ENCODE measurements around the gene THBS4.

Gene THBS4

DNA sequence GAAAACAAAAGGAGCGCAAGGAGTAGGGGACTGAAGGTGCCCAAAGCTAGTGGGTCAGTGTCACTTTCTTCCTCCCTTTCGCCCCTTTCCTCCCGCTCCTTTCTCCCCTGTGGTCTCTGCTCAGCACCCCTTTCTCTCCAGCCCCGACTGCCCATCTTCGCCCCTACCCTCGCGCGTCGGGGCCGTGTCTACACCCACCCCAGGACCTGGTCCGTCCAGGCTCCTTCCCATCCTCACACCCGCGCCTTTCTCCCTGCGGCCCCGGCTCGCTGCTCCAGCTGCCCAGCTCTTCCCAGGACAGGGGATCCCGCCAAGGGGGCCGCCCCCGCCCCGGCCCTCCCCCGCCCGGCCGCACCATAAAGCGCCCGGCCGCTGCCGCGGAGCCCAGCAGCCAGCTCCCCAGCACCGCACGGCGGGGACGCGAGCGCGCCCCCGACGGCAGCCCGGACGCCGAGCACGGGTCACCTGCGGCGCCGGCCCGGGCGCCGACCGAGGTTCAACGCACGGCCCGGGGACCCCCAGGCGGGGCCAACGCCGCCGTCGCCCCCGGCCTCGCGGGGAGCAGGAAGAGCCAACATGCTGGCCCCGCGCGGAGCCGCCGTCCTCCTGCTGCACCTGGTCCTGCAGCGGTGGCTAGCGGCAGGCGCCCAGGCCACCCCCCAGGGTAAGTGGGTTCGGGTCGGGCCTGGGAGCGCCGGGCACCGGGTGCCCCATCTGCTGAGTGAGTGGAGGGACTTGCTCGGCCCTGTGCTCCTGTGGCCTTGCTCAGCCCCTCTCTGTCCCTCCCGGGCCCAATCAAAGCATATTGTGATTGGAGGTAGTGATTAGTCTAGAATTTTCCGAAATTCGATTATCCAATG is at the start of gene THBS4:
Gene THBS4, plus strand, starts transcription at position 387 of the 860 bp plus-strand sequence. Its CDS starts 190 bp downstream, at position 577.
- no peak for DNase-seq

DNA sequence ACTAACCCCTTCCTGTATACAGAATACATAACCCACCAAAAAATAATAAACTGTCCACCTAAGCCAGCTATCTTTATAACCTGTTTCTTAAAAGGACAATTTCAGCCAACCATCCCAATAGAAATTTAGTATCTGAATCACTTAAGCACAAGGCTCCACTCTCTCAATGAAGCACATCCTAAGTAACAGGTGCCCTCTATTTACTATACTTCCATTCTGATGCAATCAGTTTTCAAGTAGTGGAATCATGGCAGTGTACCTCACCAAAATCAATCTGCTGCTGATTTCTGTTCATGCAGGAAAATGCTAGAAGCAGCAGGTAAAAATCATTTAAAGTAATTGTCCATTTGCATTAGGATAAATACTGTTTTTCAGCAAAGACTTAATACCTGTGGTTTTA is 48.9 kb upstream of the THBS4 start:
- DNase-seq: no peak

DNA sequence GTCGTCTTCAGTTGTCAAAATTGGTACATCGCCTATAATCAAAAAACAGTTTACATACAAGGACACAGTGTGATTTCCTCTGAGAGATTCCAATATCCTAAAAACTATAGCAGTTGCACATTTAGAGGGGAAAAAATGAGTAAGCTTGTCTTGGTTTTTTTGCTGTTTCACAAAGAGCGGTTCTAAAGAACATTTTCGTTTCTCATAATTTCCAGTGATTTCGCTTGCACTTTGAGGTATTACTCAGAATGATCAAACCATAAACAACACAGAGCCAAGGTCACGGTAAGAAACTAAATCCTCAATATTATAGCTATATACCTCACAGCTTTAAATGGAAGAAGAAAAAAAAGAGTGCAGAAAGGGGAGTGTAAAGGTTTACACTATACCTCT is 44.9 kb upstream of the THBS4 start:
- peak in 1 of 2 donors; percentile 11 for DNase-seq

- DNase-seq: peak; percentile 87
Observed at GRCh38 chr5:79990598-79991507, 44.3 kb upstream of the THBS4 start, which contains the start of gene MTX3. TSS of gene MTX3 (minus strand) at chr5:79991262. CDS start at chr5:79991238, 24 bp downstream.

- DNase-seq: no peak
Observed at GRCh38 chr5:79992891-79993657, 42.1 kb upstream of the THBS4 start.

DNA sequence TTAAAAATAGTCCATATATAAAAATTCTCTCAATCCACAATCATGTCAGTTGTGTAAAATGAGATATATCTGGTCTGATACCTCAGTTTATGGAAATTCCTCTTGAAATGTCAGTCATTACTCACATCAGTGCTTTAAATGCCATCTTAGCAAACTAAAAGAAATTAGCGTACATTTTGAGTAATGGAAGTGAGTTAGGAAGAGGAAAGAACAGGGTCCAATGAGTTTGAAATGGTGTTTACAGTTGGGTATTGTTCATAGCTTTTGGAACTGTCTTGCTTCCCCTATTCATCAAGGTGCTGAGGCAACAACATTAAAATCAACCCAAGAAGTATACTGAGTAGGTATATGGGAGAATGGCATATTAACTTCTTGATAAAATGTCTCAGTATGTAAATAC is 35.4 kb upstream of the THBS4 start:
- no peak for DNase-seq

DNA sequence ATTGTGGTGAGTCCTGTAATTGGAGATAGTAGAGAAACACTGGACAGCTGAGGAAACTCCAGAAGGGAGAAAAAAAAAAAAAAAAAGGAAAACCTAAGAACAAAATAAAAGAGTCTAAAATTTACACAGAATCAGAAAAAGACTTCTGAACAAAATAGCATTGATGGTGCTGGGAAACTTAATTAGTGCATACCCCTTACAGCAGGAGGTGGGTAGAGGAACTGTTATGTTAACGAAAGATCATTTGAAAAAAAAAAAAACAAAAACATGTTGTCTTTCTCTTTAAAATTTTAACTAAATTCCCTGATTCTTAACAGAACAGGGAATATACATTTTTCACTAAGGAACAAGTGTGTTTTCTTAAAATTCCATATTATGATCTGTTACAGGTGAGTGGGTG is 32.5 kb upstream of the THBS4 start:
- no peak for DNase-seq

DNA sequence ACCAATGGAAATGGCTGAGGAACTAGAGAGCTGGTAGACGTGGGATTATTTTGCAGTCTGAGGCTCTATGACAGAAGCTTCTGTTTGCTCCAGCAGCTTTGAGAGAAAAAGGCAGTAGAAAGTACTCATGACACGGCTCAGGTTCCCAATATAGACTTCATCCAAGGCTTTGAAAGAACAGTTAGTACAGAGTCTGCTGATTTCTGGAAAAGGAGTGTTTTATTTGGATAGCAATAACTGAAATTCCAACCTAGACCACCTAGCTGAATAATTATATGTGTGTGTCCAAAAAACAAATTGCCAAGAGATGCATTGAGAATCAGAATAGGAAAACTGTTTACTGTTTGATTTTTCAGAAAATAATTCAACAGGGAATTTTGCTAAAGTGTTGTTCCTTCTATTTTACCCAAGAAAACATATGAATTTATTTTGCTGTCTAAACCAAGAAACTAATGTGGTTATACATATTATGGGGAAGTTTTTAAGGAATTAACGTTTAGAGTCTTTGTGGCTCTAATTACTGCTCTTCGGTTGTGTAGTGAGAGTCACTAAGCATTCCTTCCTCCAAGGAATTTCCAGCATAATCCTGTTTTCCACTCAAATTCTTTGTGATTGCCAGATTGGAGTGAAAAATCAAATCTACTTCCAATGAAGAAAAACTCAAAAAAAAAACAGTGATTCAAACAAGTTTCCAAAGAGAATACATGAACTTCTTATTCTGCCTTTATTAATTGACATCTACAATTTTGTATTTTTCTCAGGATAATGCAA is 26.0 kb upstream of the THBS4 start:
- DNase-seq: no peak

GRCh38 chr5:80010754-80011392 is 24.3 kb upstream of the THBS4 start:
- DNase-seq: no peak

DNA sequence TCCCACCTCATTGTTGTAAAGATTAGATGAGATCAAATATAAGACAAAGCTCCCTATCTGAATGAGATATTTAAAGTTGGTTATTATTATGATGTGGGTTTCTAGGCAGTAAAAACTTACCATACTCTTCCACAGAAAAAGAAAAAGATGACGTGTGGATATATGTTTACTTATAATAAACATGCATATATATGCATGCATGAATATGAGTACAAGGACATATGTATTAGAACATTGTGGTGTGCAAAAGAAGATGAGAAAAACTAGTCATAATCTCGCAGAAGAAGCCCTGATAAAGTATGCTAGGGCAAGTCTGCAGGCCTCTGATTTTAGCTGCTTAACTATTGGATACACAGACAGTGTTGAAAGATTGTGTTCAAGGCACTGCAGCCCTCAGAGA is 10.1 kb upstream of the THBS4 start:
- DNase-seq: no peak

DNA sequence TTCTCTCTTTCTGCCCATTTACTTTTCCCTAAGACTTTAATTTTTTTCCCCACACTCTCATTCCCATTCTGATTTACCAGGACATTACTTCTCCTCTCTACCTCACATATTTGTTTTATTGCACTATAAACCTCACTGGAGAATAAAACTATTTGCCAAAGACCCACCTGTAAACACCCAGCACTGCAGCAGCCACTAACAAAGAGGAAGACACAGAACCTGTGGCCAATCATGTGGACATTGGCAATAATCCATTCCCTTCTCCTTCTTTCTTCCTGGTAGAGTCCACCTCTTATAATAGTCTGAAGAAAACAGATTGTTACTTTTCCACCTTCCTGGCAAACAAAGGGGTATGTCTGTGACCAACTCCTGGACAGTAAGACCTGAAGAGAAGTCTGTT is 8.3 kb upstream of the THBS4 start:
- no peak for DNase-seq

- no peak for DNase-seq
Observed at GRCh38 chr5:80031109-80031508, 4.0 kb upstream of the THBS4 start.

- DNase-seq: no peak
Observed at GRCh38 chr5:80033513-80033912, 1.6 kb upstream of the THBS4 start.

GRCh38 chr5:80034559-80034958 is 589 bp upstream of the THBS4 start:
- no peak for DNase-seq

GRCh38 chr5:80035839-80036238 is 691 bp downstream of the THBS4 start:
- DNase-seq: no peak

DNA sequence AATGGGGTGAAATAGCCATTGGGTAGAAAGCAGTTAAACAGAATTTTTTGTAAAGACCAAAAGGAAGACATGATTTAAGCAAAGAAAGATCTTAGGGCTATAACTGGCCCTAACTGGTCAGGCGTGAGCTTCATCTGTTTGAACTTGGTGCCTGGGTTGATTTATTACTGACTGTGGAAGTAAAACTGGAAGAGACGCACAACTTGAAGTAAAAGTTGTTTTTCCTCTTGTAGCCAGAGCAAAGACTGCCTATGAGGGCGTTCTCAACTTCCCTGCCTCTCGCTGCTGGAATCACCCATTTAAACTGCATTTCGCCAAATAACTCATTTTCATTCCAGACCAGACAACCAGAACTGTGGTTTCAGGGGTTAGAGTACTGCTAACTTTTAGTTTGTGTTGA is 1.5 kb downstream of the THBS4 start:
- DNase-seq: no peak

- no peak for DNase-seq
Observed at GRCh38 chr5:80037366-80037765, 2.2 kb downstream of the THBS4 start.

- no peak for DNase-seq
Observed at GRCh38 chr5:80039650-80040049, 4.5 kb downstream of the THBS4 start.

DNA sequence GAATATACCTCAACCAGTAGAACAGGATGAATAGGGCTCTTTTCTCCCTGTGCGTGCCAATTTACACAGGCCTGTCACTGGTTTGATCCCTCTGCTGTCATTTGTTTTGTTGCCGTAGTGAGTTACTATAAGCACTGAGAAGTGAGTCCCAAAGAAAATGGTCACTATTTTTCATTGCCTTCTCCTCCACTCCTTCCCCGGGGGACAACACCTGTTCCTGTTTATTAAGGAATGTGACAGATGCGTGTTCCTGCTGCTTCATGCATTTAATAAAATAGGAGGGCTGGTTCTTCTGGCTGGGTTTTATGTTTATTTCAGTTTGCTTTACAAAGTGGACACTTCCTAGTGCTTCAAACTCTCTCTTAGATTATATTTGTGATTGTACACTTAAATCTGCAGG is 6.4 kb downstream of the THBS4 start:
- no peak for DNase-seq

GRCh38 chr5:80042330-80042729 is 7.2 kb downstream of the THBS4 start:
- DNase-seq: no peak

- DNase-seq: no peak
Observed at GRCh38 chr5:80043187-80043586, 8.0 kb downstream of the THBS4 start.
